Epithelial cell of proximal tubule (primary cell): ENCODE data around the gene MMP7. TPM values are rescaled to one million over a fixed set of nuclear protein-coding genes. Genes with fewer than 3 reads are reported as not detected.
"Not testable (repeated sequence)": the region's sequence is repeated elsewhere in the genome, so short reads cannot be mapped to it uniquely, and the experiment has no call there.

ENCODE experiments used
- DNase-seq: peaks from one replicate; pipeline ENCODE4 v3.0.0-alpha.2; 2011; ENCODE audit warnings: low read depth
- H3K4me3 ChIP-seq: 2 replicates; pipeline ENCODE4 v1.5.1; 2011; ENCODE audit warnings: low read depth, mild to moderate bottlenecking, low read length
- CTCF ChIP-seq: conservative IDR thresholded peaks from 2 replicates; pipeline ENCODE4 v1.5.1; 2012; ENCODE audit warnings: low read depth, mild to moderate bottlenecking, low read length
- total RNA-seq: library from RNA; depleted of rRNA; stranded (reverse); fragments of >200 nt; gene quantifications from 2 replicates; pipeline ENCODE4 v1.2.3, GENCODE V29; 2015

MMP7 gene
- total RNA-seq, 1 donor from 2014 or later: 321 TPM

GRCh38 chr11:102518296-102519094 lies 12.1 kb downstream of the MMP7 start:
- DNase-seq: no peak
- no peak overlapping the region for H3K4me3 ChIP-seq
- TF ChIP-seq CTCF: peak; percentile 49

GRCh38 chr11:102517670-102518069 lies 12.9 kb downstream of the MMP7 start:
- TF ChIP-seq CTCF: no peak
- H3K4me3 ChIP-seq: no peak overlapping the region
- DNase-seq: no peak

GRCh38 chr11:102516179-102516578 lies 14.4 kb downstream of the MMP7 start:
- no peak for TF ChIP-seq CTCF
- no peak overlapping the region for H3K4me3 ChIP-seq
- DNase-seq: no peak

GRCh38 chr11:102513869-102514268 lies 16.7 kb downstream of the MMP7 start:
- no peak for TF ChIP-seq CTCF
- DNase-seq: no peak
- H3K4me3 ChIP-seq: no peak overlapping the region

- H3K4me3 ChIP-seq: no peak overlapping the region
- TF ChIP-seq CTCF: no peak
- no peak for DNase-seq
Measured at GRCh38 chr11:102510439-102511135, 20.0 kb downstream of the MMP7 start.

- H3K4me3 ChIP-seq, DNase-seq: not testable (repeated sequence)
Measured at GRCh38 chr11:102502831-102503230, 27.7 kb downstream of the MMP7 start.

- no peak overlapping the region for H3K4me3 ChIP-seq
- DNase-seq: no peak
- TF ChIP-seq CTCF: no peak
Measured at GRCh38 chr11:102500829-102501228, 29.7 kb downstream of the MMP7 start.
